Stomach (tissue), 9 donors: ENCODE data around the gene COPB1. TPM values are rescaled to one million over a fixed set of nuclear protein-coding genes. Genes with fewer than 3 reads are reported as not detected.

Experiments used
- DNase-seq, 2 donors: peaks; one replicate each; pipeline versions ENCODE4 v3.0.0 to v3.0.0-alpha.2; 2013 to 2019
- H3K27ac ChIP-seq, 5 donors: fragments of 200-600 bp in 4 of 5; sonication (generic) in 4 of 5; one replicate each; pipeline ENCODE4 v1.5.1; 2013 to 2019; ENCODE audit warnings: mild to moderate bottlenecking in 1 of 5, moderate library complexity in 1 of 5
- H3K27me3 ChIP-seq, 3 donors: fragments of 200-600 bp; sonication (generic); one replicate each; pipeline ENCODE4 v1.5.1; 2017 to 2019; ENCODE audit warnings: mixed run types in 1 of 3
- H3K36me3 ChIP-seq, 4 donors: fragments of 200-600 bp; sonication (generic); 1 replicate in 3 of 4; 2 replicates in 1 of 4; pipeline ENCODE4 v1.5.1; 2016 to 2019
- H3K4me1 ChIP-seq, 4 donors: fragments of 200-600 bp; sonication (generic); one replicate each; pipeline ENCODE4 v1.5.1; 2016 to 2019
- H3K4me3 ChIP-seq, 4 donors: fragments of 200-600 bp; sonication (generic) in 3 of 4; one replicate each; pipeline ENCODE4 v1.5.1; 2016 to 2019; ENCODE audit warnings: mild to moderate bottlenecking in 1 of 4
- H3K9me3 ChIP-seq, 4 donors: fragments of 200-600 bp; sonication (generic); one replicate each; pipeline ENCODE4 v1.5.1; 2016 to 2019
- CTCF ChIP-seq, 7 experiments: fragments of 450-650 bp in 4 of 7; fragments of 200-600 bp in 3 of 7; sonication (generic) in 3 of 7; IDR thresholded peaks; one replicate each; pipeline ENCODE4 v1.5.1; 2016 to 2019; ENCODE audit warnings: antibody characterized with exemption in 7 of 7, control low read depth in 2 of 7, mild to moderate bottlenecking in 1 of 7
- EP300 ChIP-seq: sonication (generic); formaldehyde crosslinking; IDR thresholded peaks from one replicate; pipeline ENCODE4 v1.6.1; 2017; ENCODE audit warnings: antibody characterized with exemption
- POLR2A ChIP-seq, 4 donors: fragments of 450-650 bp; IDR thresholded peaks; one replicate each; pipeline ENCODE4 v1.6.1; 2016; ENCODE audit warnings: antibody characterized with exemption in 4 of 4, control low read depth in 2 of 4, mild to moderate bottlenecking in 1 of 4, moderate library complexity in 1 of 4
- POLR2AphosphoS5 ChIP-seq, 3 donors: sonication (generic); formaldehyde crosslinking; IDR thresholded peaks; one replicate each; pipeline ENCODE4 v1.6.1; 2016; ENCODE audit warnings: antibody characterized with exemption in 3 of 3
- WGBS, 5 donors: extraction: QIAGEN DNeasy Blood & Tissue Kit in 3 of 5; methylation state at CpG; one replicate each; pipeline versions ENCODE4 v1.1.5 to v1.1.7; 2013 to 2018; 5-methylcytosine and 5-hydroxymethylcytosine counted together
- intact Hi-C: fragments of 100-400 bp; cut with DNase I; formaldehyde crosslinking; loops from one replicate; pipeline ENCODE4 v1.15.1; 2023; ENCODE audit warnings: low total_unique reads
- polyA plus RNA-seq, 3 donors: library from polyadenylated mRNA; stranded (reverse); fragments of 200-250 nt; gene quantifications; one replicate each; pipeline ENCODE4 v1.2.3, GENCODE V29; 2013
- total RNA-seq, 5 donors: library from RNA; depleted of rRNA; stranded (reverse); fragments of >200 nt; gene quantifications; one replicate each; pipeline versions ENCODE4 v1.1.0 to v1.2.3, GENCODE V29; 2014 to 2016
- donor health status: healthy with polysubstance abuse.
- donor health status: Bipolar disorder and iron deficiency.
- donor health status: healthy.

The COPB1 gene
- total and polyA plus RNA-seq, 8 donors: 36.8 to 196 (median 47.9) TPM

- Histone ChIP-seq H3K27me3 (no peaks in the 10 kb centered on the region), H3K4me1 (peaks cover 0 to 11% (median 3%) of the 10 kb centered on the region in 4 donors), H3K36me3 (peaks cover 0 to 36% (median 27%) of the 10 kb centered on the region in 4 donors), H3K4me3 (no peak overlapping the region), H3K27ac (no peak overlapping the region), H3K9me3 (no peaks in the 10 kb centered on the region)
- TF ChIP-seq CTCF (IDR thresholded peaks at IDR 0.05) (no peak), POLR2AphosphoS5 (IDR thresholded peaks at IDR 0.05) (no peak), POLR2A (IDR thresholded peaks at IDR 0.05) (no peak), EP300 (no peak)
- WGBS, 5 donors: 59 to 81% (median 71%) methylated on average over 1 of the region's 1 CpG
- no peak for DNase-seq
- intact Hi-C loops: no loop called here
Observed at GRCh38 chr11:14451825-14452224, 47.8 kb downstream of the COPB1 start.

GRCh38 chr11:14449302-14449714, 50.3 kb downstream of the COPB1 start:
- H3K36me3 ChIP-seq: peaks cover 0 to 23% (median 16%) of the 10 kb centered on the region in 4 donors
- H3K27me3 ChIP-seq: no peaks in the 10 kb centered on the region
- DNase-seq: no peak
- no peak overlapping the region for H3K27ac ChIP-seq
- H3K9me3 ChIP-seq: no peaks in the 10 kb centered on the region
- intact Hi-C loops: no loop called here
- no peak overlapping the region for H3K4me3 ChIP-seq
- peaks cover 0 to 3% (median 0%) of the 10 kb centered on the region in 4 donors for H3K4me1 ChIP-seq
- no peak for TF ChIP-seq POLR2AphosphoS5 (IDR thresholded peaks at IDR 0.05)
- TF ChIP-seq EP300: no peak
- TF ChIP-seq CTCF (IDR thresholded peaks at IDR 0.05): no peak
- TF ChIP-seq POLR2A (IDR thresholded peaks at IDR 0.05): no peak
- WGBS, 5 donors: 57 to 84% (median 68%) methylated on average over 1 of the region's 1 CpG

- intact Hi-C loops: no loop called here
- no peaks in the 10 kb centered on the region for H3K27me3 ChIP-seq
- TF ChIP-seq EP300: no peak
- no peak for TF ChIP-seq POLR2A (IDR thresholded peaks at IDR 0.05)
- TF ChIP-seq POLR2AphosphoS5 (IDR thresholded peaks at IDR 0.05): no peak
- no peak for TF ChIP-seq CTCF (IDR thresholded peaks at IDR 0.05)
- H3K27ac ChIP-seq: no peak overlapping the region
- H3K9me3 ChIP-seq: no peaks in the 10 kb centered on the region
- WGBS, 5 donors: 26 to 80% (median 48%) methylated on average over 1 of the region's 1 CpG
- peaks cover 0 to 23% (median 16%) of the 10 kb centered on the region in 4 donors for H3K36me3 ChIP-seq
- peaks cover 0 to 3% (median 0%) of the 10 kb centered on the region in 4 donors for H3K4me1 ChIP-seq
- H3K4me3 ChIP-seq: no peak overlapping the region
- DNase-seq: no peak
Observed at GRCh38 chr11:14448240-14448639, 51.4 kb downstream of the COPB1 start.

- H3K27ac ChIP-seq: no peak overlapping the region
- TF ChIP-seq CTCF (IDR thresholded peaks at IDR 0.05): no peak
- peaks cover 0 to 8% (median 3%) of the 10 kb centered on the region in 4 donors for H3K36me3 ChIP-seq
- H3K27me3 ChIP-seq: no peaks in the 10 kb centered on the region
- peaks cover 0 to 3% (median 0%) of the 10 kb centered on the region in 4 donors for H3K4me1 ChIP-seq
- intact Hi-C loops: no loop called here
- H3K9me3 ChIP-seq: no peaks in the 10 kb centered on the region
- H3K4me3 ChIP-seq: no peak overlapping the region
- no peak for DNase-seq
Observed at GRCh38 chr11:14446701-14447169, 52.9 kb downstream of the COPB1 start.
